ENCODE results near the gene SCARB1. TPM values are rescaled to one million over a fixed set of nuclear protein-coding genes. Genes with fewer than 3 reads are reported as not detected.

Gene SCARB1
- total and polyA plus RNA-seq, 9 of the 15 experiments (the other 6 are each of a cell fraction or from before 2014, with no cell fraction given), result 0.56 to 157 (median 52.8) TPM

- DNase-seq (ENCODE audit: extremely low read depth in 1 of 4, low spot score in 3 of 4), result peak; percentile 40 to 65 (median 56)
- intact Hi-C loops (cut with micrococcal nuclease), result no loop called here
- peak; percentile 42; the same call in 1 of the 2 replicates for TF ChIP-seq ESRRA (IDR thresholded peaks at IDR 0.05; ENCODE audit: borderline replicate concordance, low read depth)
- TF ChIP-seq ZNF121 (CRISPR knock-in tag; conservative IDR thresholded peaks at IDR 0.05), result peak; percentile 52
- no peak for TF ChIP-seq HMG20A (CRISPR knock-in tag; conservative IDR thresholded peaks at IDR 0.05)
- peak; percentile 85; the same call in 1 of the 2 replicates for TF ChIP-seq FOXK1 (CRISPR knock-in tag; IDR thresholded peaks at IDR 0.05; ENCODE audit: borderline replicate concordance)
- 0 out of 4 replicates have a peak, but pooled peaks have one; percentile 16 to 43 for TF ChIP-seq MNT (conservative IDR thresholded peaks at IDR 0.05)
- no peak for TF ChIP-seq RUNX1 (IDR thresholded peaks at IDR 0.05; ENCODE audit: low read depth)
- TF ChIP-seq GABPB1 (CRISPR knock-in tag; IDR thresholded peaks at IDR 0.05), result peak; percentile 45; the same call in 1 of the 2 replicates
- no peak for TF ChIP-seq ATF1 (CRISPR knock-in tag; IDR thresholded peaks at IDR 0.05)
- TF ChIP-seq ATF1 (tag; IDR thresholded peaks at IDR 0.05), result peak; percentile 38; the same call in 1 of the 2 replicates
- TF ChIP-seq POU5F1 (IDR thresholded peaks at IDR 0.05; ENCODE audit: borderline replicate concordance, low read depth, low read length, partially characterized antibody), result no peak
- TF ChIP-seq ATF3 (IDR thresholded peaks at IDR 0.05), result 0 out of 2 replicates have a peak, but pooled peaks have one; percentile 25
- no peak for TF ChIP-seq ATF3 (CRISPR knock-in tag; conservative IDR thresholded peaks at IDR 0.05)
- TF ChIP-seq CTCF (IDR thresholded peaks at IDR 0.05 in 2 of 3, conservative IDR thresholded peaks at IDR 0.05 in 1 of 3; ENCODE audit: insufficient read depth in 2 of 3, low read depth in 1 of 3, low read length in 3 of 3), result peak in 2 of 3 experiments; percentile 11 to 14; a peak in 1 of 6 replicates
- peak; percentile 53; the same call in 1 of the 2 replicates for TF ChIP-seq CREB1 (IDR thresholded peaks at IDR 0.05)
- peak; percentile 71 for TF ChIP-seq CREB1 (CRISPR knock-in tag; IDR thresholded peaks at IDR 0.05)
- peak; percentile 89 for TF ChIP-seq USF1 (CRISPR knock-in tag; IDR thresholded peaks at IDR 0.05)
Observed at GRCh38 chr12:124734224-124734788, 129.4 kb downstream of the SCARB1 start.

More at GRCh38 chr12:124734224-124734788, 129.4 kb downstream of the SCARB1 start:
- no peaks in the 10 kb centered on the region for H3K79me2 ChIP-seq (ENCODE audit: control insufficient read depth, insufficient read depth, low read length)
- ChIA-PET CTCF (ENCODE audit: low intra/inter-chr PET ratio) (no interaction called here), POLR2A (interaction anchor here (0.5 to 1.4 kb wide), 5 partner anchors 10 to 382 kb away, joined by 3 to 5 read pairs (median 4); no protein-coding TSS in a partner anchor)
- H3K4me1 ChIP-seq (replicated peaks in 1 of 2; ENCODE audit: control insufficient read depth in 2 of 2, insufficient read depth in 2 of 2, low read length in 2 of 2), result peaks cover 9 to 25% of the 10 kb centered on the region in 2 experiments; a peak in 4 of 5 replicates
- H3K9ac ChIP-seq (ENCODE audit: insufficient read depth in 1 of 2, low read depth in 2 of 2, low read length in 2 of 2), result no peak overlapping the region; a peak in 1 of 4 replicates
- no TSS peak for BruUV-seq (replicated peaks)
- H3K27me3 ChIP-seq (ENCODE audit: control insufficient read depth in 2 of 2, insufficient read depth in 2 of 2, low read length in 2 of 2), result no peaks in the 10 kb centered on the region
- peaks cover 4% of the 10 kb centered on the region; the same call in 1 of the 2 replicates for H4K20me1 ChIP-seq (replicated peaks; ENCODE audit: control insufficient read depth, insufficient read depth, low read length)
- FAIRE-seq (no peak), ATAC-seq (peak; percentile 86)
- H3K4me2 ChIP-seq (ENCODE audit: insufficient read depth, low read length), result peak overlapping the region; percentile 50
- in situ Hi-C loops (cut with MboI), result no loop called here
- H3K9me3 ChIP-seq (replicated peaks; ENCODE audit: control insufficient read depth, insufficient read depth, low read depth, low read length), result no peaks in the 10 kb centered on the region
- no peak overlapping the region for H3K4me3 ChIP-seq
- no peaks in the 10 kb centered on the region for H3K36me3 ChIP-seq (ENCODE audit: control insufficient read depth, insufficient read depth, low read length)
- H3K27ac ChIP-seq (ENCODE audit: extremely low read depth, low read depth, low read length), result peak overlapping the region; percentile 44; the same call in 1 of the 3 replicates
- H3K9me1 ChIP-seq (ENCODE audit: control insufficient read depth, insufficient read depth, low read length), result no peaks in the 10 kb centered on the region
- 15% methylated on average over 21 of the region's 22 CpGs for WGBS (ENCODE audit: insufficient coverage, low coverage, missing lambda C conversion rate)
- H2AFZ ChIP-seq (ENCODE audit: low read depth, low read length), result peak overlapping the region; percentile 66
